HG03378 (cell line): ENCODE measurements around the gene ZBTB24.
"Not testable (repeated sequence)": the region's sequence is repeated elsewhere in the genome, so short reads cannot be mapped to it uniquely, and the experiment has no call there.

ENCODE experiments used
- ATAC-seq: cut with Tn5 transposase; IDR thresholded peaks from one replicate; pipeline ENCODE4 v1.9.1; 2021; ENCODE audit warnings: mild to moderate bottlenecking, moderate library complexity; ENCODE audit not compliant: unreplicated experiment

The ZBTB24 gene

GRCh38 chr6:109472132-109472995, 10.7 kb downstream of the ZBTB24 start:
- ATAC-seq: peak; percentile 68

GRCh38 chr6:109471105-109471810, 11.8 kb downstream of the ZBTB24 start:
- no peak for ATAC-seq

DNA sequence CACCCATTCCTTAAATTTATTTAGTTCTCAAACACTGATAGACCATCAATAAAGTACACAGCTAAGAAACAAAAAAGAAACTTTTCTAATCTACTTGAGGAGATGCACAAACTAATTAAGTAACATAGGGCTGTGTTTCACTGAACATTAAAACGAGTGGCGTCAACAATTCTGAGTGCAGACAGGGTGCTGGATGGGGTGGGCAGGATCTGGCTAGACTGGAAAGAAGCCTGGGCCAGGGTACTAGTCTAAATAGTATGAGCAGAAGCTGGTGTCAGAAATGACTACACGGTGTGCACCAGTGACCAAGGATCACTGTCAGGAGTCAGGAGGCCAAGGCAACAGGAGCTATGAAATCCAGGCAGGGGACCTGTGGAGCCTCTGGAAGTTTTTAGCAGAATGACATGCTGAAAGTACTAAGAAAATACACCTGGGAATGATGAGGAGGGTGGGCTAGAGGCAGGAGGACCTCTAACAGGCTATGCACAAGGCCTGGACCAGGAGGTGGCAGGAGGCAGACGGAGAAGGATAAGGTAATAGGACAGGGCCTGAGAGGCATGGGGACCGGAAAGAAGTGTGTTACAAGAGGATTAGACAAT, 13.3 kb downstream of the ZBTB24 start:
- ATAC-seq: no peak

DNA sequence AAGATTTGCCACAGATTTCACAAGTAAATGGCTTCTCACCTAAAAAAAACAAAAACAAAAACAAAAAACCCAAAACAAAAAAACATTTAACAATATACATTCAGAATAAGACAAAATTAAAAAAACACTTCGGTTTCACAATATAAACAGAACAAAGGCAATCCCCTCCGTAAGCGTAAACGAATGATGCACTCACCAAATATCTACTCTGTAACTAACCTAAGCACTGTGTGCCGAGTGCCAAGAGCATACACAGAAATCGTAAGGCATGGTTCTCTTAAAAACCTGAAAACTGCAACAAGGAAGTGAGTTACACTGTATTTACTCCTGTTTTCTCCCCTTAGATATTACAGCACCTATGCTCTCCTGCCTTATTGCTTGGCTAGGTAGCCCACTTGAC, 15.3 kb downstream of the ZBTB24 start:
- no peak for ATAC-seq

DNA sequence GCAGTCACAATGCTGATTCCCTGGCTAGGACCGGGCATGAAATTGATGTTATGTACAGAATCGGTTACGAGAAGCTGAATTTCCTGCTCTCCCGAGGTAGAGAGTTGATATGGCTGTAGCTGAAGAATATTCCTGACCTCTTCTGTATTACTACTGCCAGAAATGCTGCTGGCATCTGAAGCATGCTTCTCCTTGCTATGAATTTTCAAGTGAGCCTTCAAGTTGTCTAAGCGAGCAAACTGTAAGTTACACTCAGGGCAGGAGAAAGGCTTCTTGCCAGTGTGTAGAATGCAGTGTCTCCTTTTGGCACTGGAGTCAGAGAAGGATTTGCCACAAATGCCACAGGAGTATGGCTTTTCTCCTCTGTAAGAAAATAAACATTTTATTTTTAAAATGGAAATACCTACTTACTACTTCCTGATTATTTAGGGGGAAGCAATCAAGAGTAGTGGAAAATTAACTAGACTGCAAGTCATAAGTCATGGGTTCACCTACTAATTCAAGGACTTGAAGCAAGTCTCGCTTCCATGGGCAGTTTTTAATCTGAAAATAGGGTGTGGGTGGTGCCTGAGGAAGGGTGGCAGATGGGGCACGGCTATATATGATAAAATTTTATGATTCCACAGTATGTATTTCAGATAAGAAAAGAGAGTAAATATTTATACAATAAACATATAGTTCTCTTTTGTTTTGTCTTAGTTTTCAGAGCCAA, 16.7 kb downstream of the ZBTB24 start:
- no peak for ATAC-seq

DNA sequence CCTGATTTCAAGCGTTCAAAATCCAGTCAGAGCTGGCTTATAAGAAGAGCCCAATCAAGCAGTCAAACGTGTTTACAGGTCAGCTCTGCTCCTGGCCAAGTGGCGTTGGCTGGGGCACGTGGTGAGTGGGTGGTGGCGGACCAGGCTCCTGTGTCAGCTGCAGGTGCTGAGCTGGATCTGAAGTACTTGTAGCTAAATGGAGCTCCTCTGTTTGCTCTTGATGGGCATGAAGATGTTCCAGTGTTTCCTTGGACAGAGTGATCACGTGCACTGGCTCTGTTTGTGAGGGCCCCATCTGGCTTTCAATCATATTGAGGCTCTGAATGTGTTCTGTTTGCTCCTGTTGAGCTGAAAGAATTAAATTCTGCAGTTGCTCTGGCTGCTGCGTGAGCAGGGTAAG, 17.2 kb downstream of the ZBTB24 start:
- no peak for ATAC-seq

DNA sequence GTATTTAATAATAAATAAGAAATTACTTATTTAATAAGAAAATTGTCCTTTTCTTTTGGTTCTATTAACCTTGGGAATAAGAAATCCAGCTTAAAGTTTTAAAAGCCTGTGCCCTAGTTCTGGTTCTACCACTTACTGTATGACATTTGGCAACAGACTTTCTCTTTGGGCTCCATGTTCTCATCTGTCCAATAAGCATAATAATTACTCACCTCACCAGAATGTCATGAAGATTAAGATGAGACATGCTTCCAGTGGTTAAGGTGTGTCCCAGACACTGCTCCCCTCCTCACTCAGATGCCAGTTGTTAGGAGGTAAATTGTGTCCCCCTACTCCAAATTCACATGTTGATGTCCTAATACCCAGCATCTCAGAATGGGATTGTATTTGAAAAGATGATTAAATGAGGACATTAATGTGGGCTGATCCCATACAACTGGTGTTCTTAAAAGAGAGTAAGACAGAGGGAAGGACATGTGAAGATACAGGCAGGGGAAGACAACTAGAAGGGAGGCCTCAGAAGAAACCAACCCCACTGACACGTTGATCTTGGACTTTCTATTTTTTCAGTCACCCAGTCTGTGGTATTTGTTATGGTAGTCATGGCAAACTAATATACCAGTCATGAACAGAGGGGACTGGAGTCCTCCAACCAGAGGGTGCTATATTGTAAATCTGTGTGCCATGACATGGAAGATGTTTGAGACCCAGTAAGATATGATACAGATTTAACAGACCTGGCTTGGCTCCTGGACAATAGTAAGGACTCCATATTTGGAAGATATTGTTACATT, 21.1 kb downstream of the ZBTB24 start:
- ATAC-seq: no peak

- ATAC-seq: not testable (repeated sequence)
Measured at GRCh38 chr6:109461205-109461604, 21.8 kb downstream of the ZBTB24 start.

DNA sequence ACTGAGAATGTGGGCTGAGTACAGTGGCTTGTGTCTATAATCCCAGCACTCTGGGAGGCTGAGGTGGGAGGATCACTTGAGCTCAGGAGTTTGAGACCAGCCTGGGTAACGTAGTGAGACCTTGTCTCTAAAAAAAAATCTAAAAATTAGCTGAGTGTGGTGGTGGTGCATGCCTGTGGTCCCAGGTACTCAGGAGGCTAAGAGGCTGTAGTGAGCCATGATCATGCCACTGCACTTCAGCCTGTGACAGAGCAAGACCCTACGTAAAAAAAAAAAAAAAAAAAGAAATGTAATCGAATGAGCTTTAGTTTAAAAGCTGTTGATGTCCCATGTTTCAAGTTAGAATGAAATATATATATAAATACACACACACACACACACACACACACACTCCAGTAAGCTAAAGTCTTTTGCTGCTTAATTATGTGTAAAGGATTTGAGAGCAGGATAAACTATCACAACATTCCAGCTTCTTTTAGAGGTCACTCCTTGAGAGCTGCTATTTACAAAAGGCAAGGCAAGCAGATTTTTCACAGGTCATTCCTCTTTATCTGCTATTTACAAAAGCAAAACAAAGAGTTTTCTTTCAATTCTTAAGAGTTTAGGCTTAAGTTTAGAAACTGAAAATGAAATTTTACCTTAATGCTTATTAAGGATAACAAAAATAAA, 22.7 kb downstream of the ZBTB24 start:
- no peak for ATAC-seq

DNA sequence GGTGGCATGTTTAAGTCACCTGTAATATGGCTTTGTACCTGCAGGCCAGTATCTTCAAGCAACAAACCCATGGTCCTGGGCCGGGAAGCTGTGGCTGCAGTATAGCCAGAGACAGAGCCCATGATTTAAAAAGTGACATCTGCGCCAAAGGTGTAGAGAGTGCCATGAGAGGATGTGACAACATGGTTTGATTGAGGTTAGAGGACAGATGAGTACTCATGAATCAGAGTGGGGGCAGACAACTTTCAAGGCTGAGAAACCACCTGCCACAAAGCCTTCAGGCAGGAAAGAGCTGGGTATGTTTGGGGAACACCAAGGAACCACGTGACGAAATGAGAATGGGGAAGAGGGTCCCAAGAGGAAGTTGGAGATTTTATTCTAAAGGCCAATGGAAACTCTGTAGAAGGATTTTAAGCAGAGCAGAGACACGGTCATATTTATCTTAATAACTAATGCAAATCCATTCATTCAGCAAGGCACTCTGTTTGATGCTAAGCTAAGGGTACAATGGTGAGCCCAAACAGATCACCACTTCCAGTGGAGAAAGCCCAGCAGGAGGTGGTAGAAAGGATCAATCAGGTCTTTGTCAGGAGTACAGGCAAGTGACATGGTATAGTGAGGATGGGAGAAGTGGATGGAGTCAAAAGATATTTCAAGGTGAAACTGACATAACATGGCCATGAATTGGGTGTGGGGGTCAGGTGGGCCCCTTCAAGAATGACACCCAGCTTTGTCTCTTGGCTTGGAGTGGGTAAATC, 24.1 kb downstream of the ZBTB24 start:
- ATAC-seq: peak; percentile 42

GRCh38 chr6:109457562-109457996, 25.4 kb downstream of the ZBTB24 start:
- ATAC-seq: no peak

- no peak for ATAC-seq
Measured at GRCh38 chr6:109456710-109457561, 26.1 kb downstream of the ZBTB24 start.

DNA sequence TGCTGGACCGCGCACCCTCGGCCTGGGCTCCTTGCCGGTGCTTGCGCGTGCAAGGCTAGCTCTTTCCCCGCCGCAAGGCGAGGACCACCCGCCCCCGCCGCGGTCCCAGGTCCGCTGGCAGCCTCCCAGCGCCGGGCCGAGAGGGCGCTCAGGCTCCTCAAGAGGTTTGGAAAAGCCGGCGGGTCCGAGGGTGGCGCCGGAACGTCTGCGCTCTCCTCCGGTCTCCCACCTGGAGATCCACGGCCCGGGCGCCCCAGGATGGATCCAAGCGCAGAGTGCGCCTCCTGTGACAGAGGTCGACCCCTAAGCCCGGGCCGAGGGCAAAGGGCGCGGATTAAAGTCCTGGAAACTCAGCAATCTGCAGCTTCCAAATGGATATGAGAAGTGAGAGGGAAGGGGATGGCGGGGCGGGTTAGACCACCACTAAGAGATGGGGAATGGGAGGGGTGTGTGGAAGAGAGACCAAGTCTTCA, 26.9 kb downstream of the ZBTB24 start:
- no peak for ATAC-seq

- ATAC-seq: peak; percentile 51
Measured at GRCh38 chr6:109455437-109456110, 27.4 kb downstream of the ZBTB24 start, which contains the start of gene MICAL1. Gene MICAL1, minus strand, starts transcription at chr6:109455772. Its CDS starts 1,576 bp downstream, at chr6:109454196.

- peak; percentile 31 for ATAC-seq
Measured at GRCh38 chr6:109454496-109455436, 28.3 kb downstream of the ZBTB24 start.
